B cell (primary cell): Measurements from ENCODE around the gene ADAMTS16. TPM values are rescaled to one million over a fixed set of nuclear protein-coding genes. Genes with fewer than 3 reads are reported as not detected.

Experiments used
- ATAC-seq: fragments of 200-7000 bp; cut with Tn5 transposase; one replicate; pipeline ENCODE4 v1.10.0; 2021; ENCODE audit warnings: low read depth, mild to moderate bottlenecking, moderate number of reproducible peaks, moderate library complexity
- CTCF ChIA-PET: fragments of 350-600 bp; sonication (Branson Sonifier 250); formaldehyde crosslinking; loops from one replicate; lab custom pipeline; 2021; ENCODE audit warnings: antibody characterized with exemption, inconsistent platforms; lab: Charles Lee
- POLR2A ChIA-PET: fragments of 350-600 bp; sonication (Branson Sonifier 250); formaldehyde crosslinking; loops from one replicate; lab custom pipeline; 2021; ENCODE audit warnings: antibody characterized with exemption; lab: Charles Lee
- DNase-seq: peaks from one replicate; pipeline ENCODE4 v3.0.0; 2013
- H2AFZ ChIP-seq: 2 replicates; pipeline ENCODE4 v1.6.1; 2012; ENCODE audit warnings: mild to moderate bottlenecking, low read depth, low read length; ENCODE audit not compliant: insufficient read depth, poor library complexity, severe bottlenecking
- H3K27ac ChIP-seq, 2 donors: 1 replicate in 1 of 2; 2 replicates in 1 of 2; pipeline ENCODE4 v1.5.1; 2012 to 2013; ENCODE audit warnings: low read length in 2 of 2, mild to moderate bottlenecking in 2 of 2, moderate library complexity in 1 of 2
- H3K27me3 ChIP-seq, 4 experiments: fragments of 200-600 bp in 1 of 4; sonication (generic) in 1 of 4; replicated peaks in 1 of 4; 1 replicate in 2 of 4; 2 replicates in 2 of 4; pipeline versions ENCODE4 v1.6.1 to v1.7.0; 2013 to 2016; ENCODE audit warnings: low read length in 3 of 4, mild to moderate bottlenecking in 2 of 4, mixed read lengths in 1 of 4, moderate library complexity in 1 of 4; ENCODE audit not compliant: insufficient read depth in 4 of 4, control insufficient read depth in 3 of 4; ENCODE audit errors: control extremely low read depth in 1 of 4
- H3K36me3 ChIP-seq, 2 experiments: replicated peaks in 1 of 2; 1 replicate in 1 of 2; 2 replicates in 1 of 2; pipeline versions ENCODE4 v1.6.1 to v1.7.1; 2013; ENCODE audit warnings: low read length in 1 of 2; ENCODE audit not compliant: insufficient read depth in 2 of 2, control insufficient read depth in 1 of 2; ENCODE audit errors: control extremely low read depth in 1 of 2, extremely low read depth in 1 of 2
- H3K4me1 ChIP-seq, 2 donors: fragments of 200-600 bp in 1 of 2; sonication (generic) in 1 of 2; 1 replicate in 1 of 2; 2 replicates in 1 of 2; pipeline versions ENCODE4 v1.5.1 to v1.6.1; 2013 to 2017; ENCODE audit warnings: low read length in 2 of 2; ENCODE audit not compliant: control insufficient read depth in 2 of 2, insufficient read depth in 2 of 2
- H3K4me2 ChIP-seq: replicated peaks from 2 replicates; pipeline ENCODE3; 2012; ENCODE audit warnings: mild to moderate bottlenecking, low read depth, low read length; ENCODE audit not compliant: poor library complexity, severe bottlenecking
- H3K4me3 ChIP-seq, 5 experiments: fragments of 200-600 bp in 1 of 5; sonication (generic) in 1 of 5; 1 replicate in 3 of 5; 2 replicates in 2 of 5; pipeline versions ENCODE4 v1.5.1 to v1.7.0; 2011 to 2016; ENCODE audit warnings: low read length in 4 of 5, mild to moderate bottlenecking in 4 of 5, low read depth in 2 of 5, control low read depth in 1 of 5, moderate library complexity in 1 of 5; ENCODE audit not compliant: insufficient read depth in 1 of 5; ENCODE audit errors: control extremely low read depth in 1 of 5, extremely low read depth in 1 of 5
- H3K79me2 ChIP-seq: fragments of 200-600 bp; sonication (generic); one replicate; pipeline ENCODE4 v1.6.0; 2016; ENCODE audit warnings: low read length; ENCODE audit not compliant: control insufficient read depth, insufficient read depth
- H3K9ac ChIP-seq: fragments of 200-600 bp; sonication (generic); 2 replicates; pipeline ENCODE4 v1.6.1; 2017; ENCODE audit warnings: mild to moderate bottlenecking, low read length, moderate library complexity
- H3K9me3 ChIP-seq, 3 donors: one replicate each; pipeline versions ENCODE4 v1.6.1 to v1.7.1; 2013; ENCODE audit warnings: low read length in 2 of 3; ENCODE audit not compliant: control insufficient read depth in 2 of 3, insufficient read depth in 1 of 3; ENCODE audit errors: control extremely low read depth in 1 of 3
- H4K20me1 ChIP-seq: 2 replicates; pipeline ENCODE4 v1.6.0; 2012; ENCODE audit warnings: mild to moderate bottlenecking, low read length; ENCODE audit not compliant: insufficient read depth, control insufficient read depth, poor library complexity, severe bottlenecking
- H3K27ac Mint-ChIP-seq: one replicate; pipeline ENCODE4 v1.8.0; 2021; ENCODE audit warnings: mixed read lengths
- H3K27me3 Mint-ChIP-seq: one replicate; pipeline ENCODE4 v1.8.0; 2021; ENCODE audit warnings: mixed read lengths
- H3K4me1 Mint-ChIP-seq: one replicate; pipeline ENCODE4 v1.8.0; 2021; ENCODE audit warnings: mixed read lengths
- H3K4me3 Mint-ChIP-seq: one replicate; pipeline ENCODE4 v1.8.0; 2021; ENCODE audit warnings: mixed read lengths
- H3K9me3 Mint-ChIP-seq: one replicate; pipeline ENCODE4 v1.8.0; 2022; ENCODE audit warnings: mixed read lengths; ENCODE audit not compliant: insufficient read depth
- CTCF ChIP-seq: fragments of 200-600 bp; IDR thresholded peaks from one replicate; pipeline ENCODE4 v1.8.0; 2022; ENCODE audit warnings: antibody characterized with exemption, mild to moderate bottlenecking
- EZH2 ChIP-seq: IDR thresholded peaks from 2 replicates; pipeline ENCODE4 v1.6.1; 2012; ENCODE audit warnings: borderline replicate concordance, low read depth, mild to moderate bottlenecking, moderate library complexity, low read length; ENCODE audit not compliant: insufficient read depth, poor library complexity, severe bottlenecking
- WGBS: methylation state at CpG from one replicate; pipeline ENCODE4 v1.1.5; 2013; ENCODE audit warnings: missing lambda C conversion rate; ENCODE audit not compliant: insufficient coverage; 5-methylcytosine and 5-hydroxymethylcytosine counted together
- intact Hi-C: fragments of 100-400 bp; cut with micrococcal nuclease; formaldehyde crosslinking; loops from one replicate; pipeline ENCODE4 v1.10.0; 2022
- polyA plus RNA-seq: library from polyadenylated mRNA; depleted of rRNA; stranded (reverse); fragments of >200 nt; gene quantifications from 2 replicates; pipeline ENCODE4 v1.2.3, GENCODE V29; 2012
- total RNA-seq, 2 donors: library from RNA; stranded (reverse); fragments of 120-200 nt in 1 of 2; gene quantifications; 1 replicate in 1 of 2; 2 replicates in 1 of 2; pipeline versions ENCODE4 v1.2.3 to v1.2.4, GENCODE V29; 2013 to 2022

Gene ADAMTS16
- total and polyA plus RNA-seq, 2 donors (not counting 1 experiment from before 2014, with no cell fraction given): not detected

DNA sequence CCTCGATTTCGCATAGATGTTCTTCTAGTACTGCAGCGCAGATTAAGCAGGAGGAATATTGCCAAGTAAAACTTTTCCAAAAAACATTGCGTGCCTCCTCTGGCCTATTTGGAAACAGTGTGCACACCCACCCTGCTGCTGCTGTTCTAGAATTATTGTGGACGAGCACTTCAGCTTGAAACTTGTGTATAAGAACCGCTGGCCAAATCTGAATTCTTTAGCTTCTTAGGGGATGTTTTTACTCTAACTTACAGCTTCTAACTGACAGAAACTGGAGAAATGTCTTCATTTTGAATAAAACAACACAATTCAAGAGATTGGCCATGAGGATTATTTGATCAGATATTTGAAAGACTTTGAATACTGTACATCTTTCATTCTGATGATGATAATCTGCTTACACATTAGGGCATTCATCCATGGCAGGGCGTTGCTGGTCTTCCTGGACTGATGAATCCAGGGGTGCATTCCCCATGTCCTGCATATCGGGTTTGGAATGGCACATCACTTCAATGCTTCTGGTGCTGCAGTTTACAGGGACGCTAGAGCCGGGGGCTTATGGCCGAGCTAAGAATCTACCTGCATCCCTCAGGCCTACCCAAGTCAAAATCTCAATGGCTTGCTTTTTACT, 6.5 kb downstream of the ADAMTS16 start:
- H3K9ac ChIP-seq: no peak overlapping the region

More for the DNA sequence above, 6.5 kb downstream of the ADAMTS16 start:
- ChIA-PET CTCF (no interaction called here), POLR2A (no interaction called here)
- Mint-ChIP-seq H3K27ac (no peak overlapping the region), H3K27me3 (peaks cover 7% of the 10 kb centered on the region), H3K9me3 (peaks cover 3% of the 10 kb centered on the region), H3K4me3 (no peak overlapping the region), H3K4me1 (no peaks in the 10 kb centered on the region)
- no peak overlapping the region for H3K4me2 ChIP-seq
- H2AFZ ChIP-seq: no peak overlapping the region
- H3K27me3 ChIP-seq: peaks cover 0 to 5% (median 2%) of the 10 kb centered on the region in 4 experiments
- no peak for ATAC-seq
- TF ChIP-seq CTCF (no peak), EZH2 (no peak)
- intact Hi-C loops: loop anchor here (10.0 kb wide), 1 partner anchor 348 kb away; no protein-coding TSS in a partner anchor
- WGBS: 93% methylated on average over 6 of the region's 11 CpGs
- no peaks in the 10 kb centered on the region for H4K20me1 ChIP-seq
- no peak for DNase-seq
- no peaks in the 10 kb centered on the region for H3K36me3 ChIP-seq
- no peaks in the 10 kb centered on the region for H3K4me1 ChIP-seq
- peaks cover 0 to 2% (median 0%) of the 10 kb centered on the region in 3 donors for H3K9me3 ChIP-seq
- no peak overlapping the region for H3K27ac ChIP-seq
- no peaks in the 10 kb centered on the region for H3K79me2 ChIP-seq
- no peak overlapping the region for H3K4me3 ChIP-seq
